Measurements from ENCODE around the gene WHRN.

The WHRN gene

DNA sequence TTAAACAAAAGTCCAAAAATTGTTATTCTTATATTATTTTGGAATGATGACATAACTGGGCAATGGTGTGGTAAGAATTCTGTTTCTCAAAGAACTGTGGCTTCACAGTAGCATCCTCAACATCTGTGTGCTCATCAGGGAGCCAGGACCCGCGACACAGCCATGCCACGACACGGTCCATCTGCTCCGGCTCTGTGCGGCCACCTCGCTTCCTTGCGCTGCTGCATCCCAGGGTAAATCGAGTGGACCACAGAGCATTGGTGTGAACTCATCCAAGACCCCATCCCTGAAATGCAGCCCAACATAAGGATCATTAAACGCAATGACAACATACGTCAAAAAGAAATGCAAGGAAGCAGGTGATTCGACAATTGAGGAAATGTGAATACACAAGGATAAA, 15.3 kb downstream of the WHRN start:
- DNase-seq = no peak

DNA sequence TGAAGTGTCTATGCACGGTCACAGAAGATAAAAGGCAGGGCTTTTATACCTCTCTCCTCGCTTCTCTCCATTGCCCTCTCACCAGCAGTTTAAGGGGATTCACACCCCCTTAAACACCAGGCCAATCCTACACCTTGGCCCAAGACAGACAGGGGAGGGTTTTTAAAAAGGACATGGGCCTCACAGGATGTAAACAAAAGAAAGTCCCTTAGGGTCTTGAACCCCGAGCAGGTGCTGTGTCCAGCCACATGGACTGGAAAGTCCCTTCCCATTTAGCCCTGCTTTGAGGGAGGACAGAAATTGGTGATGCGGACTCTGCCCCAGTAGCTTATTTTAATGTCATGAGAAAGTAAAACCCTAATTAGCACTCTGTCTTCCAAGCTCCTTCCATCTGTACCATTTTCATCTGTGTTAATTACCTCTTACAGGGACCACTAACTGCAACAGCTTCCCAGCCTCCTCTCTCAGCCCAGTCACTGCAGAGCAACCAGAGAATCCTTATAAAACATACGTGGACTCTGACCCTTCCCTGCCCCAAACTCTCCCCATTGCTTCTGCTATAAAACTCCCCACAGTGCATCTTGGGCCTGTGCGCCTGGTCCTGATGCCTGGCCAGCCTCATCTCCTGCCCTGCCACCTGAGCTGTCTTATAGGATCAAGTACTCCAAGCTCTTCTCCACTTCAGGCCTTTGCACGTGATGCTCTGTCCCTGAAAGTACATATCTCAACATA, 16.7 kb downstream of the WHRN start:
- no peak for DNase-seq

- peak; percentile 61 to 96 for DNase-seq
Measured at GRCh38 chr9:114487607-114488300, 17.5 kb downstream of the WHRN start.

DNA sequence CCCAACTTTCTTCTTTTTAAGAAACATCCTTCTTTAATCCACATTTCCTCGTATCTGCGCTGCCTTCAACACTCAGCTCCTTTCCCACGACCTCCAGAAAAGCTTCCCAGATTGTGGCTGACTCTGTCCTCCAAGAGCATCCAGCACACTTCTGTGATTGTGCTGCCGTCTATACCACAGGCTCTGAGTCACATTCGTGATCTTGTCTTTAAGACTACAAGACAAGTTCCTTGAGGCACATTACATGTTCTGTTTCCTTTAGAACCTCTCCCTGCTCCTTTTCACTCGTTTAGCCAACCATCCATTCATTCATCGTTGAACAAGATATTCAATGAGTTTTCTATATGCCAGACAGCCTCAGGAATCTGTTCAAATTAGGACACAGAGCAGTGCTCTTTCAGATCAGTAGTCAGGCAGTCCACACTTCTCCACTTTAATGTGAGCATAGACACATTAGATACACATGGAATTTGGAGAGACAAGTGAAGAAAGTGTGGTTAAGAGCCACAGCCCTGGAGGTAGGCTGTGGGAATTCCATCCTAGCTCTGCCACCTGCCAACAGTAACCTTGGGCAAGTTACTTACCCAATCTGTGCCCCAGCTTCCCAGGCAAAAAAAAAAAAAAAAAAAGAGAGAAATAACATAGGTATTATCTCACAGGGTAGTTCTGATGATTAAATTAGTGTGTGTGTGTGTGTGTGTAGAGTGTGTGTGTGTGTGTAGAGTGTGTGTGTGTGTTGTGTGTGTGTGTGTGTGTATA, 18.9 kb downstream of the WHRN start:
- no peak for DNase-seq

DNA sequence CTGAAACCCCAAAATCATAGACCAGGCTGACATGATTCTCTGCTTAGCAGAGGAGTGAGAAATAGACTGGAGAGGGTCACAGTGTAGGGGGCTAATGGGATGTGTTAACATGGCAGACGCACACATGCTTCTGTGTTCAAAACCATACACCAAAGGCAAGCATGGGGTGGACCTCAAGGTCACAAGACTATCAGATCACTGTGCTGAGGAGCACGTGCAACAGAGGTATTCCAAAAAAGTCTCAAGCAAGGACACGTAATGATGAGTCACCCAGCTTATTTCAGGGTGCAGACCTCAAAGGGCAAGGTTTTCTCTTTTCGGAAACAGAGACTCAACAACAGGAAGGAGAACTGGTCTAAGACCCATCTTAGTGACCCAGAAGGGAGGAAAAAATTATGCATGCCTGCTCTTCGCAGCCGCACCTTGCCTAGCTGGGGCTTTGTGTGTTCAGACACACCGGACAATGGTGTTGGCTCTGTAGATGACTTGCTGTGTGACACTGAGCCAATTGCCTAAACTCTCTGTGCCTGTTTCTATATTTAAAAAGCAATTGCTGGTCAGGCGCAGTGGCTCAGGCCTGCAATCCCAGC, 20.3 kb downstream of the WHRN start:
- DNase-seq = peak; percentile 48 to 73

DNA sequence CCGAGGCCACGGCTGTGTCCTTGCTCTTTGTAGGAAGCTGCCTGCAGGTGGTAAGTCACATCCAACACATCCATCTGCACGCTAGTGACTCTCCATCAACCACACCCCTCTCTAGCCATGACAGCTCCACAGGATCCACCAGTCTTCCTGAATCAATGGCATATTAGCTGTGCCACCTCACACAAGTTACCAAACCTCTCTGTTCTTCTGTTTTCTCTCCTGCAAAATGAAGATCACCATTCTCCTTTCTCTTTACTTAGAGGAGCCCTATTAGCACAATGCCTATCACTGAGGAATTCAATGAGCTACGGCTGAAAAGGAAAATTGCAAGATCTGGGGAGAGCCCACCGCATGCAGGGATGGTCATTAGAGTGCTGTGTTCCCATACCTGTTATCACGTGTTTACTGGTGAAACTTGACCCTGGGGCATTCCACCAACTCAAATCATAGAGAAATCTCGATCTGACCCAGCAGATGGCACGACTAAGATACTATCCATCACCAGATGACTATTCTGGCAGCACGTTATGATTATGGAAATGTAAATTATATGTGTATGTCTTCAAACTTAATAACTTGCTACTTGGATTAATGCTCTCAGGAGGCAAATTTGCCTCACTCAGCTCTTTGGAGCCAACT, 20.9 kb downstream of the WHRN start:
- DNase-seq = no peak

GRCh38 chr9:114483499-114483898, 21.8 kb downstream of the WHRN start:
- DNase-seq = no peak

- no peak for DNase-seq
Measured at GRCh38 chr9:114482593-114482992, 22.7 kb downstream of the WHRN start.

GRCh38 chr9:114481789-114482188, 23.5 kb downstream of the WHRN start:
- no peak for DNase-seq

- DNase-seq = peak; percentile 31 to 49
Measured at GRCh38 chr9:114480746-114481435, 24.4 kb downstream of the WHRN start.

DNA sequence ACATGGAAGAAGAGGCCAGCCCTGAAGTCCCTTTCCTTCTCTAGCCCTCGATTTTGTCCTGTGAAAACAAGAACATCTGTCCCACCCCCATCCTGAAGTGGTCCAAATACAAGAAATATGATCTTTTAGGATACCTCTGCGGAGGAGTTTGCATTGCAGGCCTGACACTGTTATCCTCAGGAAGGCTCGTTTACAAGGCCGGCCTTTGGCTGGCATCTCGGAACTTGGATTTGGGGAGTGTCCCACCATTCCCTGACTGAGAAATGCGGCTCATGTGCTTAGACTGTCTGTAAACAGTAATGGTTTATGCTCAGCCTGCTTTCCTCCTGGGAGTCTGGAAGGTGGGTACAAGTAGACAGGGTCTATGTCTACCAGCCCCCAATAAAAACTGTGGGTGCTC, 26.4 kb downstream of the WHRN start:
- DNase-seq = no peak

GRCh38 chr9:114478459-114478858, 26.8 kb downstream of the WHRN start:
- no peak for DNase-seq

DNA sequence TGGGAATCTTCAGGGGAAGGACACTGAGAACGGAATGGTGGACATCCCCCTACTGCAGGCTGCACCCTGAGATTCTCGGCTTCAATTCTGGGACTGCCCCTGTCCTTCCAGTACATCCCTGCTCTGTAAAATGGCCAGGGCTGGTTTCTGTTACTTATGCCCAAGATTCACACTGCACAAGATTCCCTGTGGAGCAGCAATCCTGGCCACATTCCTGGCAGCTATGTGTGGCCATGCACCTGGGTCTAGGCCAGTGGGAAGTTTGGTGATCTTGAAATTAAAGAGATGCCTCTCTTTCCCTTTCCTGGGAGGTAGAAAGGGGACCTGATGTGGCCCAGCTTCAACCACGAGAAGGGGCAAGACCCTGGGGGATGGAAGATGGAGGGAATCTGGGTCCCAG, 27.6 kb downstream of the WHRN start:
- no peak for DNase-seq

GRCh38 chr9:114476891-114477469, 28.3 kb downstream of the WHRN start:
- DNase-seq = no peak

DNA sequence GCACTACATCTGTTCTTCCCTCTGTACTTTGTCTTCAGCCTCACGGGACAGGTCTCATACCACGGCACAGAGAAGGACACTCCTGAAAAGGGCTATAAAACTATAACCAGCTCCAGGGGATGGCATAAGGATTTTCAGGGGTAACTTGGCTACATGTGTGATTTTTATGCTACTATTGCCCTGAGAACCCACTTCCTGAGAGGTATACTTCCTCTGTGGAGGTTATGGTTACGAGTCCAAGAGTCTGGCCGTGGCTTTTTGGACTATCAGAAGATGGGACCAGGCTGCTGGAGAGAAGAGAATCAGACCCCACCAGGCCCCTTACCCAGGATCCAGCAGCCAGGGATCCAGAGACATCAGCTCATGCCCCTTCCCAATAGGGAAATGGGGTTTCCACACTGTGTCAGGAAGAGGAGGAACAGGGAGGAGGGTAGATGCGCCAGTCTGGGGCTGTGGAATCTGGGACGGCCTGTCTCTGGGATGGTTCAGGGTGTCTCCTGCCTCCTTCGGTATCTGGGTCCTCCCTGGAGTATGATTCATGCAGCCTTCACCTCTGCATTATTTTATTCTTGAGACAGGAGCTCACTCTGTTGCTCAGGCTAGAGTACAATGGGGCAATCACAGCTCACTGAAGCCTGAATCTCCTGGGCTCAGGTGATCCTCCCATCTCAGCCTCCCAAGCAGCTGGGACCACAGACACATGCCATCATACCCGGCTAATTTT, 29.7 kb downstream of the WHRN start:
- DNase-seq = no peak

- DNase-seq = no peak
Measured at GRCh38 chr9:114474425-114474824, 30.8 kb downstream of the WHRN start.

- DNase-seq = no peak
Measured at GRCh38 chr9:114473447-114473801, 31.8 kb downstream of the WHRN start.

GRCh38 chr9:114472765-114473446, 32.4 kb downstream of the WHRN start:
- DNase-seq = no peak

DNA sequence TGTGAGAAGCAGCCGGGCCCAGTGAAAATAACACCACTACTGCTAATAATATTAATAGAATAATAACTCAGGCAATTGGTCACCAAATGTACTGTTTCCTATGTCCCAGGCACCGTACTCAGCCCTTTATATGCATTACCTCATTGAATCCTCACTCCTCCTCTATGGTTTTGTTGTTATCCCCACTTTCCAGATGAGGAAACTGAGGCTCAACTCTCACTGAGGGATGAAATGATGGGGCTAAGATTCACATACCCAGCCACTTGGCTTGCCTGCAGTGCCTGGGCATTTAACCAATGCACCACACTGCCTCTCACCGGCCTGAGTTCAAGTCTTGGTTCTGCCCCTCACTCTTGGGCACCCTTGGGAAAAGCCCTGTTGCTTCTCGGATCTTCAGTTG, 34.1 kb downstream of the WHRN start:
- DNase-seq = no peak

DNA sequence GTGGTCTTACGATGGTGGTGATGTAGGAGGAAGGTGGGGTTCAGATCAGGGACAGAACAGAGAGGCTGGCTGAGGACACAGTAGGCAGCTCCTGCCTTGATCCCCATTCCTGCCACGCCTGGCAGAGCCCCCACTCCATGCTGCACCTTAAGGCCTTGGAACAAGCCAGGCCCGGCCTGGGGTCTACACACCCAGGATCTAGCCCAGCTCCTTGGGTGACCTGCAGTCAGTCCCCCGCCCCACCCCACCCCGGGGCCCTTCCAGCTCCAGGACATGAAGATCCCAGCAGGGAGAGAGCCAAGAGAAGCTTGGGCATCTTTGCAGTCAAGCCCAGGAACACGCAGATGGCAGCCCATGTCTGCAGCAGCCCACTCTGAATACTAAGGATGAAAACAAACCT, 34.7 kb downstream of the WHRN start:
- no peak for DNase-seq

GRCh38 chr9:114470121-114470520, 35.2 kb downstream of the WHRN start:
- no peak for DNase-seq

All from inflammatory macrophage treated with lipopolysaccharide for 1 hour (primary cell).